Stomach (tissue), 4 donors: Measurements from ENCODE around the gene CD164.

Experiments
- CTCF ChIP-seq, 7 experiments: fragments of 450-650 bp in 4 of 7; fragments of 200-600 bp in 3 of 7; sonication (generic) in 3 of 7; IDR thresholded peaks; one replicate each; pipeline ENCODE4 v1.5.1; 2016 to 2019; ENCODE audit warnings: antibody characterized with exemption in 7 of 7, control low read depth in 2 of 7, mild to moderate bottlenecking in 1 of 7
- POLR2A ChIP-seq, 4 donors: fragments of 450-650 bp; IDR thresholded peaks; one replicate each; pipeline ENCODE4 v1.6.1; 2016; ENCODE audit warnings: antibody characterized with exemption in 4 of 4, control low read depth in 2 of 4, mild to moderate bottlenecking in 1 of 4, moderate library complexity in 1 of 4
- POLR2AphosphoS5 ChIP-seq, 3 donors: sonication (generic); formaldehyde crosslinking; IDR thresholded peaks; one replicate each; pipeline ENCODE4 v1.6.1; 2016; ENCODE audit warnings: antibody characterized with exemption in 3 of 3

GRCh38 chr6:109372130-109372529 is 10.1 kb downstream of the CD164 start:
- no peak for TF ChIP-seq CTCF (IDR thresholded peaks at IDR 0.05)
- TF ChIP-seq POLR2AphosphoS5 (IDR thresholded peaks at IDR 0.05), result no peak
- TF ChIP-seq POLR2A (IDR thresholded peaks at IDR 0.05), result no peak
